ENCODE results near the gene GRN.

The GRN gene

GRCh38 chr17:44348234-44348987, 3.3 kb downstream of the GRN start:
- FAIRE-seq = no peak

DNA sequence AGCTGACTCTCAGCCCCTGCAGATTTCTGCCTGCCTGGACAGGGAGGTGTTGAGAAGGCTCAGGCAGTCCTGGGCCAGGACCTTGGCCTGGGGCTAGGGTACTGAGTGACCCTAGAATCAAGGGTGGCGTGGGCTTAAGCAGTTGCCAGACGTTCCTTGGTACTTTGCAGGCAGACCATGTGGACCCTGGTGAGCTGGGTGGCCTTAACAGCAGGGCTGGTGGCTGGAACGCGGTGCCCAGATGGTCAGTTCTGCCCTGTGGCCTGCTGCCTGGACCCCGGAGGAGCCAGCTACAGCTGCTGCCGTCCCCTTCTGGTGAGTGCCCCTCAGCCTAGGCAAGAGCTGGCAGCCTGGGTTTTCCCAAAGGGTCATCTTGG, 3.9 kb downstream of the GRN start:
- FAIRE-seq = no peak

DNA sequence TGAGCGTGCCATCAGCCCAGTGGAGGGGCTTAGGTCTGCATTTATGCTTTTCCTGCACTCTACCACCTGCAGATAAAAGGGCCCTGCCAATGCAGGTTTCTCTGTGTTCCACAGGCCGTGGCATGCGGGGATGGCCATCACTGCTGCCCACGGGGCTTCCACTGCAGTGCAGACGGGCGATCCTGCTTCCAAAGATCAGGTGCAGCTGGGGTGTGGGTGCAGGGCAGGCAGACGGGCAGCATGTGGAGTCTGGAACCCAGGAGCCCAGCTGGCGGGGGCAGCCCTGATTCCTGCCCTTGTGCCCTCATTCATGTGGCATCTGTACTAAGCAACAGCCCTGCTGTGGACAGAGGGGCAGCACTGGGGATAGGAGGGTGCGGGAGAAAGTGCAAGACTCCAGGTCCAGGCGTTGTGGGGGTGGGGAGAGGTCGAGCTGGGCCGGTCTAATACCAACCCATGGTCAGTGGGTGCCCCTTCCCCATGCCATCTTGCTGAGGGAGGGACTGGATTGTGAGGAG, 4.5 kb downstream of the GRN start:
- FAIRE-seq = no peak

GRCh38 chr17:44350733-44351226, 5.7 kb downstream of the GRN start:
- FAIRE-seq = no peak

- FAIRE-seq = no peak
Observed at GRCh38 chr17:44351464-44351863, 6.4 kb downstream of the GRN start.

DNA sequence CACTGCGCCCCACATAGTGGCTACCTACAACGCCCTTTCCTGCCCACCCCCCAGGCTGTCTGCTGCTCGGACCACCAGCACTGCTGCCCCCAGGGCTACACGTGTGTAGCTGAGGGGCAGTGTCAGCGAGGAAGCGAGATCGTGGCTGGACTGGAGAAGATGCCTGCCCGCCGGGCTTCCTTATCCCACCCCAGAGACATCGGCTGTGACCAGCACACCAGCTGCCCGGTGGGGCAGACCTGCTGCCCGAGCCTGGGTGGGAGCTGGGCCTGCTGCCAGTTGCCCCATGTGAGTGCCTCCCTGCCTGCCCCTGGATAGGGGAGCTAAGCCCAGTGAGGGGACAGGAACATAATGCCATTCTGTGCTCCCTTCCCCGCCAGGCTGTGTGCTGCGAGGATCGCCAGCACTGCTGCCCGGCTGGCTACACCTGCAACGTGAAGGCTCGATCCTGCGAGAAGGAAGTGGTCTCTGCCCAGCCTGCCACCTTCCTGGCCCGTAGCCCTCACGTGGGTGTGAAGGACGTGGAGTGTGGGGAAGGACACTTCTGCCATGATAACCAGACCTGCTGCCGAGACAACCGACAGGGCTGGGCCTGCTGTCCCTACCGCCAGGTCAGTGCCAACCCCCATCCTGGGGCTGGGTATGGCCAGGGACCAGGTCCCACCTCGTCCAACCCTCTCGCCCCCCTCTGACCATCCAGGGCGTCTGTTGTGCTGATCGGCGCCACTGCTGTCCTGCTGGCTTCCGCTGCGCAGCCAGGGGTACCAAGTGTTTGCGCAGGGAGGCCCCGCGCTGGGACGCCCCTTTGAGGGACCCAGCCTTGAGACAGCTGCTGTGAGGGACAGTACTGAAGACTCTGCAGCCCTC, 7.1 kb downstream of the GRN start:
- no peak for FAIRE-seq

DNA sequence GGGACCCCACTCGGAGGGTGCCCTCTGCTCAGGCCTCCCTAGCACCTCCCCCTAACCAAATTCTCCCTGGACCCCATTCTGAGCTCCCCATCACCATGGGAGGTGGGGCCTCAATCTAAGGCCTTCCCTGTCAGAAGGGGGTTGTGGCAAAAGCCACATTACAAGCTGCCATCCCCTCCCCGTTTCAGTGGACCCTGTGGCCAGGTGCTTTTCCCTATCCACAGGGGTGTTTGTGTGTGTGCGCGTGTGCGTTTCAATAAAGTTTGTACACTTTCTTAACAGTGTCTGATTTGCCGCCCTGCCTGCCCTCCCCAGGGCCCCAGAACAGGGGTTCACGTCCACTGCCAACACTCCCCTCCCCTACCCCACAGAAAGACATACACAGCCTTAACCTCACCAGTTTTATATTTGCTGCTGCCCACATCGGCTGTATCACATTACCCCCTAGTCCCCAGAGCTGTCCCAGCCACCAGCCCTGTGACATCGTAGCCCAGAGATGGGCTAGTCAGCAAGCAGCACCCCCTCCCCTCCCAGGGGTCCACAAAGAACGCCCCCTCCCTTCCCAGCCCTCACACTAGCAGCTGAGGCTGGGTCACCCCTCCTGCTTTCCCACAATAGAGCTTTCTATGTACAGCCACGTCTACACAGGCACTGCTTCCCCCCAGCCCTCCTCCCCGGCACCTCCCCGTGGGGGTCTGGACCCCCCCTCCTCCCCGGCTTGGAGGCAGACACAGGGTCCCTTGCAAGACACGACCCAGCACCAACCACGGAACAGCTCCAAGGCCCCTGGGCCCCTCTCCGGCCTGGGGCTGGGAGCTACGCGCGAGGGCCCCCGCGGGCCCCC, 7.9 kb downstream of the GRN start:
- no peak for FAIRE-seq

- no peak for FAIRE-seq
Observed at GRCh38 chr17:44353672-44354331, 8.7 kb downstream of the GRN start.

GRCh38 chr17:44354582-44355561, 9.8 kb downstream of the GRN start:
- no peak for FAIRE-seq

DNA sequence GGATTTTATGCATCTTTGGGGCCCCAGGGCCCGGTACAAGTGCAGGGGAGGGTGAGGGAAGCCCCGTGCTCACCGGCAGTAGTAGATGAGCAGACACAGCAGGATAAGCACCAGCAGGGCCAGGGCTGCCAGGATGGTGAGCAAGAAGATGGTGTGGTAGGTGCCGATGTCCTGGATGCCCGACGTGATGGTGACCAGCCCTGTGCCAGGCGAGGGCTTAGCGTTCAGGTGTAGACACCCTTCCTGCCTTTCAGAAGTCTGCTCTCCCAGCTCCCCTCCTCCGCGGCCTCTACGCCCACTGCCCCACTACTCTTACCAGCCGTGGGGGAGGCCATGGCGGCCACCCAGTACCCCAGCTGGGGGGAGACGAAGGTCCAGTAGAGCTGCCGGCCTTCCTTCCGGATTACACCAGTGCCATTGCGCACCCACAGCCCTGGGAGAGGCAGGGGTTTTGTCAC, 10.6 kb downstream of the GRN start:
- FAIRE-seq = no peak

- no peak for FAIRE-seq
Observed at GRCh38 chr17:44356241-44356640, 11.1 kb downstream of the GRN start.

GRCh38 chr17:44358066-44358465, 13.0 kb downstream of the GRN start:
- no peak for FAIRE-seq

DNA sequence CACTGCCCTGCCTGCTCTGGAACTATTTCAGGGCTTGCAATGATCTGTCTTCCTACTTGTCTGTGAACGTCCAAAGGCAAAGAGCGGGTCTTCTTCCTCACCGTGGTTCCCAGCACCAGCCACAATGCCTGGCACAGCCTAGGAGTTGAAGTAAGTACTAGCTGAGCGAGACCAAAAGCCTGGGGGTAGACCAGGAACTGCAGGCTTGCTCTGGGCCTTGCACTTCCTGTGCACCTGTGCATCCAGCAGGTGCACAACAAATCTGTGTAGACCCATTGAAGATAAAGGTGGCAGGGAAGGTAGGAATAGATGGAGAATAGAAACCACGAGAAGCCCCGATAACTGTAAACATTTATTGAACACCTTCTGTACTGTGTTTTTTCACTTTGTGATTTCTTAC, 13.9 kb downstream of the GRN start:
- no peak for FAIRE-seq

DNA sequence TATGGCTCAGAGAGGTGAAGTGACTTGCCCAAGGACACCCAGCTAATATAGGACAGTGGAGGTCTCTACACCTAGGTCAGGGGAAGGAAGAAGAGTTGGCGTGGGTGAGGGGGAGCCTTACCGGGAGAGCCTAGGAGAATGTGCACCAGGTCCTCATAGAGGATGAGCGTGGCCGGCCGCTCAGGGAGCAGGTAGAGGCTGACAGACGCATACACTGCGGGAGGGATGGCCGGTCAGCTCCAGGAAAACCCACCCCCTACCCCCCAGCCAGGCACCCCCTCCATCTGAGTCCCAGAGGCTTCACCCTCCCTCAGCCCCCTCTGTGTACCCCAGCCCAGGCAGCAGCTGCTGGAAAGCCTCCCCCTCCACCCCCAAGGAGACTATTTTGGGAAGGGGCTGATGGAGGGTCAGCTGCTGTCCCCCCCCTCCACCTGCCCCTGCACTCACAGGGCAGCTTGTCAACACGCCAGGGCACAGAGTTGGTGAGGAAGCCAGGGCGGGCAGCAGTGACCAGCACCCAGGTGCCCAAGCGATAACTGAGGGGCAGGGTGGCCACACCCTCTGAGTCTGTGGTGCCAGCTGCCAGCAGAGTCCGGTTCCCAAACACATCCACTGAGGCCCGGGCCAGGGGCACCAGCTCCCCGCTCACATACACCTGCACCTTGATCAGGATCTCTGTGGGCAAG, 14.5 kb downstream of the GRN start:
- no peak for FAIRE-seq

GRCh38 chr17:44360144-44360533, 15.0 kb downstream of the GRN start:
- no peak for FAIRE-seq

DNA sequence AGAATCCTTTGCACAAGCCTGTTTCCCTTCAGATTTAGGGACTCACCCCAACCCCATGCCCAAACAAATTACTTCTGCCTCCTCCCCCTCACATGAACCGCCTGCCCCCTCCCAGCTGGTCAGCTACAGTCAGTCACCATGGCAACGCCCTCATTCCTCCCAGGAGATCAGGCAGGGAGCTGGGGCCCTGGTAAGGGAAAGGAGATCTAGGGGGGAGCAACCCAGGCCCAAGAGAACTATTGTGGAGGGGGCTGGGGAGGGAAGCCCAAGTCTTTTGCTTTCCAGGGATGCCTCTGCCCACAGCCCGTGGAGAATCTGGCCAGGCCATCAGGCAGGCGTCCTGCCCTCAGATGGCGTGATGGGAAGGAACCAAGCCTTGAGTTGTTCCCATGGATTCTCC, 15.7 kb downstream of the GRN start:
- FAIRE-seq = no peak

DNA sequence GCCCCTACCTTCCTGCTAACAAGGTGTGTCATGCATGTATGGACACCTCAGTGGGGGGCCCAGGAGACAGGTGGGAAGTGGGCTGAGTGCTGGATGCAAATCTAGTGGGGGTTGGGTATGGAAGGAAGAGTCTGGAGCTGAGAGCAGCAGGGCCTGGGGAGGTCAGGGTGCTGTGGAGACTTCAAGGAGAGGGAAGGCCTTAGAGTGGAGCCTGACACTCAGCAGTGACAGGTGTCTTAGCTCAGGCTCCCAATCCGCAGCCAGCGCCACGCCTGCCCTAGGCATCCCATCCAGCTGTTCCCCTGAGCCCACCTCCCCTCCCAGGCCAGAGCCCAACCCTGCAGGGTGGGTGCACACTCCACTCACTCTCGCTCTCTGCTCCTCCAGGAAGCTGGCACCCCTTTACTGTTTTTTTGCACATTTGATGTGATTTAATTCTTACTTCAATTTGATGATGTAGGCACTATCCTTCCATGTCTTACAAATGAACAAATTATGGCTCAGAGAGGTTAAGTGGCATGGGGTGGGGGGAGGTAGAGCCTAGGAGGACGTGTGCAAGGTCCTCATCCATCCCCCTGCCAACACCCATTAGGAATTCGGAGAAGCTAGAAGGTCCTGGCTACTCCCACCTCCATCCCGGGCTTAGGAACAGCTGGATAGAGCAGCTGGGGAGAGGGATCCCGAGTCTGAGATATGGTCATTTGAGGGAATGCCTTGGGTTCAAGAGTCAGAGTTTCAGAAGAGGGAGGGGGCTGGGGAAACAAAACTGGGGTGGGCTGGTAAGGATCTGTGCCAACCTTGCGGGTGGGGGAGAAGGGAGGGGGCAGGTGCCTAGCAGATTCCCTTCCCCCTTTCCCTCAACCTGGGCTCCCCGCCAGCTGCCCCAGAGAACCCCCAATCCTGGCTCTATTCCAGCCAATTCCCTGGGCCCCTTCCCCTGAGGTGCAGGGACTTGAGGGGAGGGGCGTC, 16.5 kb downstream of the GRN start:
- FAIRE-seq = no peak

DNA sequence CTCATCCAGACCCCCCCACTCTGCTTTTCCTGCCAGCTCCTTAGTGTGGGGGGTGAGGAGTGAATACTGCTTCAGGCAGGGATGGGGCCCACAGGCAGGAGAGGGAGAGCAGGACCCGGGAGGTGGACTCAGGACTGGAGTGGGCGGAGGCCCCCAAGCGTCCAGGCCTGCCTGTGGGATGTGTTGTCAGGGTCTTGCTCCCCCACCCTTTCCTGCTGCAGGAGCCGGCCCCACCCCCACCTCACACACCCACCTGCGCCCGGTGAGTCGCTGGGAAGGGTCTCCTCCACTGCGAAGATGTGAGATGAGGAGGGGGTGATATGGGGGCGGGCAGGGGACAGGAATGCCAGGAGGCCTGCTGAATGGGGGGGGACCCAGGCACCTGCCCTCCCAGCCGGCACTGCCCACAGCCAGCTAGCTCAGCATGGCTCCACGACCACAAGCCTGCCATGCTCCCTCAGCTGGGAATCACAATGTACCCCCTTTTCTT, 17.4 kb downstream of the GRN start:
- FAIRE-seq = no peak

Data from G401.6 (cell line).